Measurements from ENCODE around the gene FGGY. TPM values are rescaled to one million over a fixed set of nuclear protein-coding genes. Genes with fewer than 3 reads are reported as not detected.

The FGGY gene
- polyA plus RNA-seq, 4 donors: 5.7 to 24.3 (median 20.8) TPM

GRCh38 chr1:59768792-59769735 lies 472.2 kb downstream of the FGGY start:
- DNase-seq (ENCODE audit: low read depth in 4 of 4, low spot score in 3 of 4): no peak

GRCh38 chr1:59769736-59770095 lies 472.8 kb downstream of the FGGY start:
- DNase-seq (ENCODE audit: low read depth in 4 of 4, low spot score in 3 of 4): no peak

GRCh38 chr1:59771361-59771760 lies 474.5 kb downstream of the FGGY start:
- no peak for DNase-seq (ENCODE audit: low read depth in 4 of 4, low spot score in 3 of 4)

GRCh38 chr1:59775480-59775879 lies 478.6 kb downstream of the FGGY start:
- no peak for DNase-seq (ENCODE audit: low read depth in 4 of 4, low spot score in 3 of 4)

- no peak for DNase-seq (ENCODE audit: low read depth in 4 of 4, low spot score in 3 of 4)
Measured at GRCh38 chr1:59776960-59777852, 480.3 kb downstream of the FGGY start.

- no peak for DNase-seq (ENCODE audit: low read depth in 4 of 4, low spot score in 3 of 4)
Measured at GRCh38 chr1:59779949-59780348, 483.1 kb downstream of the FGGY start.

GRCh38 chr1:59788825-59789224 lies 491.9 kb downstream of the FGGY start:
- no peak for DNase-seq (ENCODE audit: low read depth in 4 of 4, low spot score in 3 of 4)

GRCh38 chr1:59798600-59798999 lies 501.7 kb downstream of the FGGY start:
- DNase-seq (ENCODE audit: low read depth in 4 of 4, low spot score in 3 of 4): no peak

- DNase-seq (ENCODE audit: low read depth in 4 of 4, low spot score in 3 of 4): no peak
Measured at GRCh38 chr1:59803458-59804038, 506.7 kb downstream of the FGGY start.

GRCh38 chr1:59804301-59804700 lies 507.4 kb downstream of the FGGY start:
- no peak for DNase-seq (ENCODE audit: low read depth in 4 of 4, low spot score in 3 of 4)

- no peak for DNase-seq (ENCODE audit: low read depth in 4 of 4, low spot score in 3 of 4)
Measured at GRCh38 chr1:59805554-59805953, 508.7 kb downstream of the FGGY start.
